Measurements from ENCODE around the gene NUP214. TPM values are rescaled to one million over a fixed set of nuclear protein-coding genes. Genes with fewer than 3 reads are reported as not detected.

Gene NUP214
- total and polyA plus RNA-seq, 2 of the 8 experiments (the other 6 are each of a cell fraction or from before 2014, with no cell fraction given) = 28.6 to 50.2 TPM

DNA sequence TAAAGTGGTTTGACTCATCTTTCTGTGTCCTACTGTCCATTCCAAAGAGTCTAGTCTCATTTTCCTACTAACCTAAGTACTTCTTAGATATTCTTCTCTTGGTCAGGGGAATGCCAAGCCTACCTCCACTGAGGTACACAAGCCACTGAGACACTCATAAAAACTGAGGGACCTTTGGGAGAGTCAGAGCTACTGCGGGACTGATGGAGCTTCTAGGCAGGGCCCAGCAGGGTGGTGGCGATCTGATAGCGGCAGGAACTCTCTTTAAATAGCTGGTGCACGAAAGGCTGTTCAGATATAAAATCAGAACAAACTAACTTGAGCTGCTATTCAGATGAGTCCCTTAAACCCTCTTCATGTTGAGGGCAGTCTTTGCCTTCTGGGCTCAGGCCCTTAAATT, 14.7 kb downstream of the NUP214 start (continued):
- TF ChIP-seq RFX5 (IDR thresholded peaks at IDR 0.05; ENCODE audit: borderline replicate concordance, low read depth, low read length) = no peak
- TF ChIP-seq MAFK (IDR thresholded peaks at IDR 0.05; ENCODE audit: low read depth, low read length) = no peak

All from H1 (cell line).